Measurements from ENCODE around the gene OAS2.

- no peak for TF ChIP-seq CTCF (IDR thresholded peaks at IDR 0.05 in 8 of 11, conservative IDR thresholded peaks at IDR 0.05 in 3 of 11)
- TF ChIP-seq POLR2AphosphoS5 (IDR thresholded peaks at IDR 0.05) = no peak
- TF ChIP-seq POLR2A (IDR thresholded peaks at IDR 0.05) = no peak
Observed at GRCh38 chr12:113060336-113060960, 82.1 kb downstream of the OAS2 start.
